Kidney epithelial cell (primary cell): ENCODE results near the gene SENP2. TPM values are rescaled to one million over a fixed set of nuclear protein-coding genes. Genes with fewer than 3 reads are reported as not detected.

Experiments used
- DNase-seq: peaks from one replicate; pipeline ENCODE4 v3.0.0-alpha.2; 2010; ENCODE audit warnings: low read depth
- H3K27me3 ChIP-seq: 2 replicates; pipeline ENCODE4 v1.6.0; 2011; ENCODE audit warnings: low read length; ENCODE audit not compliant: control insufficient read depth, insufficient read depth
- H3K36me3 ChIP-seq: 2 replicates; pipeline ENCODE4 v1.5.1; 2011; ENCODE audit warnings: low read length; ENCODE audit not compliant: control insufficient read depth, insufficient read depth
- H3K4me3 ChIP-seq: 2 replicates; pipeline ENCODE4 v1.5.1; 2011; ENCODE audit warnings: low read depth, mild to moderate bottlenecking, control low read depth, low read length
- total RNA-seq: library from RNA; depleted of rRNA; stranded (reverse); fragments of >200 nt; gene quantifications from 2 replicates; pipeline ENCODE4 v1.2.3, GENCODE V29; 2015
- TF ChIP-seq, protein P1 (sequence below): IDR thresholded peaks from 2 replicates; pipeline ENCODE4 v1.5.1; 2011; ENCODE audit warnings: mild to moderate bottlenecking, moderate library complexity, low read length, control low read depth, inconsistent platforms; ENCODE audit not compliant: insufficient read depth, poor library complexity, severe bottlenecking

Gene SENP2
- total RNA-seq, 1 donor from 2014 or later: 22.3 TPM

GRCh38 chr3:185582236-185582635, 3.9 kb upstream of the SENP2 start:
- no peak overlapping the region for H3K4me3 ChIP-seq
- no peaks in the 10 kb centered on the region for H3K27me3 ChIP-seq
- no peak for DNase-seq
- TF ChIP-seq, protein P1, sequence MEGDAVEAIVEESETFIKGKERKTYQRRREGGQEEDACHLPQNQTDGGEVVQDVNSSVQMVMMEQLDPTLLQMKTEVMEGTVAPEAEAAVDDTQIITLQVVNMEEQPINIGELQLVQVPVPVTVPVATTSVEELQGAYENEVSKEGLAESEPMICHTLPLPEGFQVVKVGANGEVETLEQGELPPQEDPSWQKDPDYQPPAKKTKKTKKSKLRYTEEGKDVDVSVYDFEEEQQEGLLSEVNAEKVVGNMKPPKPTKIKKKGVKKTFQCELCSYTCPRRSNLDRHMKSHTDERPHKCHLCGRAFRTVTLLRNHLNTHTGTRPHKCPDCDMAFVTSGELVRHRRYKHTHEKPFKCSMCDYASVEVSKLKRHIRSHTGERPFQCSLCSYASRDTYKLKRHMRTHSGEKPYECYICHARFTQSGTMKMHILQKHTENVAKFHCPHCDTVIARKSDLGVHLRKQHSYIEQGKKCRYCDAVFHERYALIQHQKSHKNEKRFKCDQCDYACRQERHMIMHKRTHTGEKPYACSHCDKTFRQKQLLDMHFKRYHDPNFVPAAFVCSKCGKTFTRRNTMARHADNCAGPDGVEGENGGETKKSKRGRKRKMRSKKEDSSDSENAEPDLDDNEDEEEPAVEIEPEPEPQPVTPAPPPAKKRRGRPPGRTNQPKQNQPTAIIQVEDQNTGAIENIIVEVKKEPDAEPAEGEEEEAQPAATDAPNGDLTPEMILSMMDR: no peak
- H3K36me3 ChIP-seq: no peaks in the 10 kb centered on the region

DNA sequence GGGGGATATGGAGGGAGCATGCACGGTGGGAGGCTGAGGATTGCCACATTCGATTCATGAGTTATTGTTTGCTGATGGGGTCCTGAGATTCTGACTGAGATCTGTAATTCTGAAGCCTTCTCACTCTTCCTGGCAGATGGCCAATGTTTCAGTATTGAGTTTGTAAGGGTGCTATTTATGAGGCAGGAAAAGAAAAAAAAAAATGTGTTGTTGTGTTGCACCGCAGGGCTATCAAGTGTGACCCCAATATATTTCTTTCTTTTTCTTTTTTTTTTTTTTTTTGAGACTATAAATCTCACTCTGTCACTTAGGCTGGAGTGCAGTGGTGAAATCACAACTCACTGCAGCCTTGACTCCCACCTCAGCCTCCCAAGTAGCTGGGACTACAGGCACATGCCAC, 3.2 kb upstream of the SENP2 start:
- TF ChIP-seq, protein P1: no peak
- Histone ChIP-seq H3K36me3 (no peaks in the 10 kb centered on the region), H3K27me3 (no peaks in the 10 kb centered on the region), H3K4me3 (no peak overlapping the region)
- DNase-seq: no peak

DNA sequence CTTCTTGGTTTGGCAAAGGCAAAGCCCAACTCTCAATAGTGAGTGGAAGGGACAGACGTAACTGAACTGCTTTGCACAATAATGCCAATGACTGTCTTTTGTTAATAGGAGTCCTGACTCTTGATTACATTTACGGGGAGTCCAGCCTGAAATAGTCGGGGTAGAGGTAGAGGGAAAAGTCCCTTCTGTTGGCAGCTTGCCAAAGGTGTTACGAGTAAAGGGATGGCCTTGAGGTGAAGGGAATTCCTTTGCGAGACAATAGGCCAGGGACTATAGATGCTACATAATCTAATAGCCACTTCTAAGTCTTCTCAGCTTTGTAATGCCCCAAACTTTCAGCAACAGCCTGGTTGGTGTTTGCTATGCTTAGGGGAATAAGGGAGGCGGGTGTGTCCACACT, 2.2 kb upstream of the SENP2 start:
- H3K4me3 ChIP-seq: no peak overlapping the region
- TF ChIP-seq, protein P1: no peak
- no peak for DNase-seq
- peaks cover 1% of the 10 kb centered on the region for H3K36me3 ChIP-seq
- H3K27me3 ChIP-seq: no peaks in the 10 kb centered on the region

- Histone ChIP-seq H3K4me3 (no peak overlapping the region), H3K27me3 (no peaks in the 10 kb centered on the region), H3K36me3 (peaks cover 1% of the 10 kb centered on the region)
- TF ChIP-seq, protein P1: no peak
- DNase-seq: no peak
These were observed 1.4 kb upstream of the SENP2 start for GRCh38 chr3:185584686-185585085.

GRCh38 chr3:185585518-185585858, 607 bp upstream of the SENP2 start:
- TF ChIP-seq, protein P1: no peak
- H3K4me3 ChIP-seq: peak overlapping the region; percentile 85
- H3K27me3 ChIP-seq: no peaks in the 10 kb centered on the region
- DNase-seq: no peak
- peaks cover 1% of the 10 kb centered on the region for H3K36me3 ChIP-seq

GRCh38 chr3:185586686-185587039, 568 bp downstream of the SENP2 start:
- no peaks in the 10 kb centered on the region for H3K27me3 ChIP-seq
- H3K4me3 ChIP-seq: peak overlapping the region; percentile 85
- DNase-seq: no peak
- peaks cover 1% of the 10 kb centered on the region for H3K36me3 ChIP-seq
- TF ChIP-seq, protein P1: no peak
